Measurements from ENCODE around the gene ARGLU1.
A peak's percentile ranks its signal among the peaks of the same experiment; 100 is the strongest.

ARGLU1 gene

DNA sequence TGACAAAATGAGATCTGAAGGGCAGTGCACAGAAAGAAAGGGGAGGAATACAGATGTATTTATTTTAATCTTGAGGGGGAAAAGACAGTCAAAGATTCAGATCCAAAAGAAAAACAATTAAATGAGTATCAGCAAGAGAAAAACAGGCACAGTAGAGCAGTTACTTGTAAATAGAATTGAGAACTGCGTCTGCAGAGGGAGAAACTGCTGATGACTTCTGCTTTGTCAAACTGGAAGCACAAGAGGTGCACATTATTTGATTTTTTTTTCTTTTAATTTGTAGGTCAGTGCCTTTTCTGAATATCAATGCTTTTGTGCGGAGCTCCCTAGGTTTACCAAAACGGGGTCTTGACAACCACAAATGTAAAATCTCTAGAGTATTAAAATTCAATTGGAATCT, 69.8 kb downstream of the ARGLU1 start:
- no peak for DNase-seq

GRCh38 chr13:106497079-106497478, 70.9 kb downstream of the ARGLU1 start:
- no peak for DNase-seq

- DNase-seq, result no peak
These were observed 71.6 kb downstream of the ARGLU1 start for GRCh38 chr13:106496072-106496997.

DNA sequence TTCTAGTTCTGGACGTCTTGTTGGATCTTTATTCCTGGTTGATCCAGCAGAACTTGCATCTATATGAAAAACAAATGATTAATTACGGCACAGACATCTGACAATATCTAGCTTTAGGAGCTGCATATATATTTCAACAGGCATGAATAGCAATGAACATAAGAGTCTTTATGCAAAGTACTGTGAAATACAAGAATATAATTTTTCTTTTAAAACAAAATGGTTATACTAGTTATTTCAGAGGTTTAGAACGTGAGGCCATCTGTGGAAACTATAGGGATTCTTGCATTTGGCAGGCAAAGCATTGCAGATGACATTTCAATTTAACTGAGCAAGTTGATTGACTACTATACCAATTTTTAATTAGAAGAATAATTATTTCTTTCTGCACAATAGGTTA, 73.0 kb downstream of the ARGLU1 start:
- no peak for DNase-seq

- no peak for DNase-seq
These were observed 73.4 kb downstream of the ARGLU1 start for GRCh38 chr13:106494506-106494905.

GRCh38 chr13:106493533-106494220, 74.3 kb downstream of the ARGLU1 start:
- peak; percentile 51 for DNase-seq

DNA sequence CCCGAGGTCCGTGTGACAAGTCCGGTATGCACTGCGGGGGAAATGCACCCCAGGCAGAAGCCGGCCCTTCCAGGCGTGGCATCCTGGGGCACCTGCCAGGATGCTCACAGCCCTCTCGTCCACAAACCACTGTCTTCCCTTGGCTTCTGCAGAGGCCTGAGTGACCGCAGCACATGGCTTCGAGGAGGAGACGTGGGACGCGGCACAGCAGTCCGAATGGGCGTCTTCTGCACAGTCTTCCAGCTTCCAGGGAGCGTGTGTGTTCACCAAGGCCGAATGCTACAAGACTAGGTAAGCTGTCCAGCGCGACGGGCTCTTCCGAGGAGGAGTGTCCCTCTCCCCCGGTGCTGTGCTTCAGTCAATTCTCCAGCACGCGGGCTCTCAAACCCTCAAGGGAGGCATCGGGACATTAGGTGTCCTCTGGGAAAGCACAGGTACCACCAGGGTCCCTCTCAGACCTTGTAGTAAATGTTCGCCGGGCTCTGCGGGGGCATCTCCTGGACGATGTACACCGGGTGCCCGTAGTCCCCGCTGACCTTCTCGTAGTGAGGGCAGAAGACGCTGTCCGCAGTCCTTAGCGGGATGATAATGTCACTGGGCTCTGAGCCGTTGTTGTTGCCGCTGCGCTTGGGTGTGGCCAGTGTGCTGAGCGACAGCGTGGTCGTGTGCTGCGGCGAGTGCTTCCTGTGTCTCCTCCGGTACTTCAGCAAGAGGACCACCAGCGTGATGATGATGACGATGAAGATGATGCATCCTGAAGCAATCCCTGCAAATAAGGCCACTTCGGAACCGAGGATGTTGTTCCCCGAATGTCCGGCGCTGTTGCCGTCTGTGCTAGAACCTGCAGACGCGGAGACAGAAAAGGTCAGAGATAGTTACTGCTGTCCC, 75.1 kb downstream of the ARGLU1 start:
- DNase-seq, result no peak

DNA sequence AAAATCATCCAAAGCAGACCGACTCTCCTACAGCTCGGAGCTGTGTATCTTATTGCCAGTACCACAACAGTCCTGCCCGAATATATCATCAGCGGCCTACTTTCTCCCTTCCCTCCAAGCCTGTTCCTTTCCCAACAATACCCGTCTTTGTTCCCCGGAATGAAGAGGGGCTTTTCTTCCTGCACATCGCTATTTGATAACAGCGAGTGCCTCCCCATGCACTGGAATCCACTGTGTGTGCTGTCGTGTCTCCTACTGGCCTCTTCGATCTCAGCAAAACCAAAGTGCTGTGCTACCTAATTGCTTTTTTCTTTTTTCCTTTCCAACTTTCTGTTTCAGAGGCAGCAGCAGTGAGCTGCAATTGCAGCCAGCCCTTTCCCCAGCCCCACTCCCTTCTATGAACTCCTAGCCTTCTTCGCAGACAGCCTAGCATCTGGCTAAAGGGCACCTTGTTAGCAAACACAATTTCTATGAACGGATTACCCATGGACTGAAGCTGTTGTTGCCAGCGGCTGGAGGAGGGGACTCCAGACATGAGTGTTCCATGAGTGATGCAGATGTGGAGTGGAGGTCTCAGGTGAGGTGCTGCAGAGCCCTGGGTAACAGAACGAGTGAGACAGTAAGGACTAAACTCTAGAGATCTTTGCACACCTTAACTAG, 75.9 kb downstream of the ARGLU1 start:
- DNase-seq, result no peak
